Measurements from ENCODE around the gene PCDHGA6.

PCDHGA6 gene

DNA sequence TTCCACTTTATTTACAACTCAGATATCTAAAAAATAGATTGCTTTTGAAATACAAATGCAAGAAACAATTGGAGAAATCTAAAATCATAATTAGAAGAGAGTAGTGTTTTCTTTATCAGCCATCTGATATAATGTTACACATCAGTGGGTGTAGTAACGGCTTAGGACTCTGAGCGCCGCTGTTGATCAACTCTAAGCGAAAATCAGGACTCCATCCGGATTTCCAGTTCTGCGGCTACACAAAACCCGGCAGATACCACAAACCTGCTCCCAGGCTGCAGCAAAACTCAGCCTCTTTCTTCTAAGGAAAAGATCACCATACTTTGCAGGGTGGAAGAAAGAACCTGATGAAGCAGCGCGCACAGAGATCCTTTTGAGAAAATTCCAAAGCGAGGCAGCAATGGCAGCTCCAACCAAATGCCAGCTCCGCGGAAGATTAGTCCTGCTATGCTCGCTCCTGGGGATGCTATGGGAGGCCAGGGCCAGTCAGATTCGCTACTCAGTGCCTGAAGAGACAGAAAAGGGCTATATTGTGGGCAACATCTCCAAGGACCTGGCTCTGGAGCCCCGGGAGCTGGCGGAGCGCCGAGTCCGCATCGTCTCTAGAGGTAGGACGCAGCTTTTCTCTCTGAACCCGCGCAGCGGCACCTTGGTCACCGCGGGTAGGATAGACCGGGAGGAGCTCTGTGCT is 29.0 kb downstream of the PCDHGA6 start, which contains the start of gene PCDHGA9:
Gene PCDHGA9, plus strand, starts transcription at position 226 of the 691 bp plus-strand sequence. Its CDS starts 175 bp downstream, at position 401.
- DNase-seq (ENCODE audit: low spot score) = no peak
- TF ChIP-seq, protein P1, sequence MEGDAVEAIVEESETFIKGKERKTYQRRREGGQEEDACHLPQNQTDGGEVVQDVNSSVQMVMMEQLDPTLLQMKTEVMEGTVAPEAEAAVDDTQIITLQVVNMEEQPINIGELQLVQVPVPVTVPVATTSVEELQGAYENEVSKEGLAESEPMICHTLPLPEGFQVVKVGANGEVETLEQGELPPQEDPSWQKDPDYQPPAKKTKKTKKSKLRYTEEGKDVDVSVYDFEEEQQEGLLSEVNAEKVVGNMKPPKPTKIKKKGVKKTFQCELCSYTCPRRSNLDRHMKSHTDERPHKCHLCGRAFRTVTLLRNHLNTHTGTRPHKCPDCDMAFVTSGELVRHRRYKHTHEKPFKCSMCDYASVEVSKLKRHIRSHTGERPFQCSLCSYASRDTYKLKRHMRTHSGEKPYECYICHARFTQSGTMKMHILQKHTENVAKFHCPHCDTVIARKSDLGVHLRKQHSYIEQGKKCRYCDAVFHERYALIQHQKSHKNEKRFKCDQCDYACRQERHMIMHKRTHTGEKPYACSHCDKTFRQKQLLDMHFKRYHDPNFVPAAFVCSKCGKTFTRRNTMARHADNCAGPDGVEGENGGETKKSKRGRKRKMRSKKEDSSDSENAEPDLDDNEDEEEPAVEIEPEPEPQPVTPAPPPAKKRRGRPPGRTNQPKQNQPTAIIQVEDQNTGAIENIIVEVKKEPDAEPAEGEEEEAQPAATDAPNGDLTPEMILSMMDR (IDR thresholded peaks at IDR 0.05; ENCODE audit: extremely low read depth, missing control alignments) = no peak

GRCh38 chr5:141403387-141403786 is 29.7 kb downstream of the PCDHGA6 start:
- DNase-seq (ENCODE audit: low spot score) = no peak
- TF ChIP-seq, protein P1 (IDR thresholded peaks at IDR 0.05; ENCODE audit: extremely low read depth, missing control alignments) = no peak

GRCh38 chr5:141407790-141408505 is 34.3 kb downstream of the PCDHGA6 start, which contains the start of gene PCDHGB6:
PCDHGB6 (plus strand) TSS chr5:141408021; CDS start chr5:141408203, 182 bp downstream.
- DNase-seq (ENCODE audit: low spot score) = peak; percentile 66

DNA sequence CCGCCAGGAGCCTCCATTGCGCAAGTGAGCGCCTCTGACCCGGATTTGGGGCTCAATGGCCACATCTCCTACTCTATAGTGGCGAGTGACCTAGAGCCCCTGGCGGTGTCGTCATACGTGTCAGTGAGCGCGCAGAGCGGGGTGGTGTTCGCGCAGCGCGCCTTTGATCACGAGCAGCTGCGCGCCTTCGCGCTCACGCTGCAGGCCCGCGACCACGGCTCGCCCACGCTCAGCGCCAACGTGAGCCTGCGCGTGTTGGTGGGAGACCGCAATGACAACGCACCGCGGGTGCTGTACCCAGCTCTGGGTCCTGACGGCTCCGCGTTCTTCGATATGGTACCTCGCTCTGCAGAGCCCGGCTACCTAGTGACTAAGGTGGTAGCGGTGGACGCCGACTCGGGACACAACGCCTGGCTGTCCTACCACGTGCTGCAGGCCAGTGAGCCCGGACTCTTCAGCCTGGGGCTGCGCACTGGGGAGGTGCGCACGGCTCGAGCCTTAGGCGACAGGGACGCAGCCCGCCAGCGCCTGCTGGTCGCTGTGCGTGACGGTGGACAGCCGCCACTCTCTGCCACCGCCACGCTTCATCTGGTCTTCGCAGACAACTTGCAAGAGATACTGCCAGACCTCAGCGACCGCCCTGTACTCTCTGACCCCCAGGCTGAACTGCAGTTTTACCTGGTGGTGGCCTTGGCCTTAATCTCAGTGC is 36.1 kb downstream of the PCDHGA6 start:
- TF ChIP-seq, protein P1 (IDR thresholded peaks at IDR 0.05; ENCODE audit: extremely low read depth, missing control alignments) = no peak

More at GRCh38 chr5:141407790-141408505, 34.3 kb downstream of the PCDHGA6 start, which contains the start of gene PCDHGB6:
- TF ChIP-seq, protein P1 (IDR thresholded peaks at IDR 0.05; ENCODE audit: extremely low read depth, missing control alignments) = peak; percentile 64

GRCh38 chr5:141411575-141411974 is 37.9 kb downstream of the PCDHGA6 start:
- no peak for DNase-seq (ENCODE audit: low spot score)

More for the DNA sequence above, 36.1 kb downstream of the PCDHGA6 start:
- DNase-seq (ENCODE audit: low spot score) = no peak

DNA sequence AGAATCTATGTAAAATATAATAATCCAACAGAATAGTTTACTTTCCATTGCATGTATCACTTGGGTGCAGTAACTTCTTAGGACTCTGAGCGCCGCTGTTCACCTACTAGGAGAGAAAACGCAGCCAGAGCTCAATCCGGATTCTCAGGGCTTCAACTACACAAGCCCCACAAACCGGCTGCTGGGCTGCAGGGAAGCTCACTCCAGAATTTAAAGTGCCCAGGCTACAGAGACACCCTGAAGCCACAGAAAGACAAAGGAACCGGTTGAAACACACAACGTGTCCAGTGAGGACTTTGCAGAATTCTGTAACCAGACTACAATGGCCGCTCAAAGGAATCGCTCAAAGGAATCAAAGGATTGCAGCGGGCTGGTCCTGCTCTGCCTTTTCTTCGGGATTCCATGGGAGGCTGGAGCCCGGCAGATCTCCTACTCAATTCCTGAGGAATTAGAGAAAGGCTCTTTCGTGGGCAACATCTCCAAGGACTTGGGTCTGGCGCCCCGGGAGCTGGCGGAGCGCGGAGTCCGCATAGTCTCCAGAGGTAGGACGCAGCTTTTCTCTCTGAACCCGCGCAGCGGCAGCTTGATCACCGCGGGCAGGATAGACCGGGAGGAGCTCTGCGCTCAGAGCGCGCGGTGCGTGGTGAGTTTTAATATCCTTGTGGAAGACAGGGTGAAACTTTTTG is 39.3 kb downstream of the PCDHGA6 start, which contains the start of gene PCDHGA10:
Gene PCDHGA10, plus strand, starts transcription at position 134 of the 686 bp plus-strand sequence. Its CDS starts 189 bp downstream, at position 323.
- TF ChIP-seq, protein P1 (IDR thresholded peaks at IDR 0.05; ENCODE audit: extremely low read depth, missing control alignments) = peak; percentile 76
- DNase-seq (ENCODE audit: low spot score) = peak; percentile 88

More at GRCh38 chr5:141411575-141411974, 37.9 kb downstream of the PCDHGA6 start:
- TF ChIP-seq, protein P1 (IDR thresholded peaks at IDR 0.05; ENCODE audit: extremely low read depth, missing control alignments) = no peak

All from GM20000 (cell line).